ENCODE results near the gene ARID3A. TPM values are rescaled to one million over a fixed set of nuclear protein-coding genes. Genes with fewer than 3 reads are reported as not detected.

Gene ARID3A
- total and polyA plus RNA-seq, 2 of the 13 experiments (the other 11 are each of a cell fraction or from before 2014, with no cell fraction given), result 71.3 to 77.9 TPM

DNA sequence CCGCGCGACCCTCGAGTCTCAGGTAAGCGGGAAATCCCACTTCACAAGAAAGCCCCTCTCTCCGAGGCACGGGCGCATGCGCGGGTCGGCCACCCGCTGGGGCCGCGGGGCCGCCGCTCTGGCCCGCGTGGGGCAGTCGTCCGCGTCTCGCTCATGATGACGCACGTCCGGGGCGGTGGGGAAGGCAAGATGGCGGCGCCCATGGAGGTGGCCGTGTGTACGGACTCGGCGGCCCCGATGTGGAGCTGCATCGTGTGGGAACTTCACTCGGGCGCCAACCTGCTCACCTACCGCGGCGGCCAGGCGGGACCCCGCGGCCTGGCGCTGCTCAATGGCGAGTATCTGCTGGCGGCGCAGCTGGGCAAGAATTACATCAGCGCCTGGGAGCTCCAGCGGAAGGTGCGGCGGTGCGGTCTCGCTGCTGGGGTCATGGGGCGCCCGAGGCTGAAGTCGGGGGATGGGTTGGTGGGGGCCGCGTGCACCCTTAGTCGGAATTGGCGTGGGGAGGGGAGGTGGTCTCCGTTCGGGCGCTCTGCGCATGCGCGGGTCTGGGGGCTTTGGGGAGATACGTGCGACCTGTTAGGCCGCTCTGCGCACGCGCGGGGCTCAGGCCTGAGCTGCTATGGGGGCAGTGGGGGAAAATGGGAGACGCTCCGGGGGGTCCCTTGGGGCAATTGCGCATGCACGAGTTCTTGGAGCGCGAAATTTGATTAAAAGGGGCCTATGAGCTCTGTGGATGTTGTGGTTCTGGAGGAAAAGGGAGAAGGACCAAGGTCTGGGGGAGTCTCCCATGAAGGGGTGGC lies 58.5 kb downstream of the ARID3A start, which contains the start of gene WDR18 (continued):
- TF ChIP-seq, protein P1, sequence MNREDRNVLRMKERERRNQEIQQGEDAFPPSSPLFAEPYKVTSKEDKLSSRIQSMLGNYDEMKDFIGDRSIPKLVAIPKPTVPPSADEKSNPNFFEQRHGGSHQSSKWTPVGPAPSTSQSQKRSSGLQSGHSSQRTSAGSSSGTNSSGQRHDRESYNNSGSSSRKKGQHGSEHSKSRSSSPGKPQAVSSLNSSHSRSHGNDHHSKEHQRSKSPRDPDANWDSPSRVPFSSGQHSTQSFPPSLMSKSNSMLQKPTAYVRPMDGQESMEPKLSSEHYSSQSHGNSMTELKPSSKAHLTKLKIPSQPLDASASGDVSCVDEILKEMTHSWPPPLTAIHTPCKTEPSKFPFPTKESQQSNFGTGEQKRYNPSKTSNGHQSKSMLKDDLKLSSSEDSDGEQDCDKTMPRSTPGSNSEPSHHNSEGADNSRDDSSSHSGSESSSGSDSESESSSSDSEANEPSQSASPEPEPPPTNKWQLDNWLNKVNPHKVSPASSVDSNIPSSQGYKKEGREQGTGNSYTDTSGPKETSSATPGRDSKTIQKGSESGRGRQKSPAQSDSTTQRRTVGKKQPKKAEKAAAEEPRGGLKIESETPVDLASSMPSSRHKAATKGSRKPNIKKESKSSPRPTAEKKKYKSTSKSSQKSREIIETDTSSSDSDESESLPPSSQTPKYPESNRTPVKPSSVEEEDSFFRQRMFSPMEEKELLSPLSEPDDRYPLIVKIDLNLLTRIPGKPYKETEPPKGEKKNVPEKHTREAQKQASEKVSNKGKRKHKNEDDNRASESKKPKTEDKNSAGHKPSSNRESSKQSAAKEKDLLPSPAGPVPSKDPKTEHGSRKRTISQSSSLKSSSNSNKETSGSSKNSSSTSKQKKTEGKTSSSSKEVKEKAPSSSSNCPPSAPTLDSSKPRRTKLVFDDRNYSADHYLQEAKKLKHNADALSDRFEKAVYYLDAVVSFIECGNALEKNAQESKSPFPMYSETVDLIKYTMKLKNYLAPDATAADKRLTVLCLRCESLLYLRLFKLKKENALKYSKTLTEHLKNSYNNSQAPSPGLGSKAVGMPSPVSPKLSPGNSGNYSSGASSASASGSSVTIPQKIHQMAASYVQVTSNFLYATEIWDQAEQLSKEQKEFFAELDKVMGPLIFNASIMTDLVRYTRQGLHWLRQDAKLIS (CRISPR knock-in tag; IDR thresholded peaks at IDR 0.05), result no peak
- TF ChIP-seq ZNF282 (IDR thresholded peaks at IDR 0.05; ENCODE audit: partially characterized antibody), result no peak
- no peak for TF ChIP-seq ZNF296 (CRISPR knock-in tag; conservative IDR thresholded peaks at IDR 0.05)
- TF ChIP-seq ZNF337 (CRISPR knock-in tag; IDR thresholded peaks at IDR 0.05; ENCODE audit: borderline replicate concordance, low read depth), result 0 out of 2 replicates have a peak, but pooled peaks have one; percentile 68
- no peak for TF ChIP-seq MBD4 (IDR thresholded peaks at IDR 0.05; ENCODE audit: borderline replicate concordance, low read length)
- peak; percentile 87; the same call in 1 of the 2 replicates for TF ChIP-seq TBX2 (CRISPR knock-in tag; IDR thresholded peaks at IDR 0.05; ENCODE audit: borderline replicate concordance)
- TF ChIP-seq, protein P2, sequence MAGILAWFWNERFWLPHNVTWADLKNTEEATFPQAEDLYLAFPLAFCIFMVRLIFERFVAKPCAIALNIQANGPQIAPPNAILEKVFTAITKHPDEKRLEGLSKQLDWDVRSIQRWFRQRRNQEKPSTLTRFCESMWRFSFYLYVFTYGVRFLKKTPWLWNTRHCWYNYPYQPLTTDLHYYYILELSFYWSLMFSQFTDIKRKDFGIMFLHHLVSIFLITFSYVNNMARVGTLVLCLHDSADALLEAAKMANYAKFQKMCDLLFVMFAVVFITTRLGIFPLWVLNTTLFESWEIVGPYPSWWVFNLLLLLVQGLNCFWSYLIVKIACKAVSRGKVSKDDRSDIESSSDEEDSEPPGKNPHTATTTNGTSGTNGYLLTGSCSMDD (CRISPR knock-in tag; IDR thresholded peaks at IDR 0.05), result no peak
- no peak for TF ChIP-seq EHMT2 (IDR thresholded peaks at IDR 0.05; ENCODE audit: borderline replicate concordance, low read depth, low read length)
- TF ChIP-seq, protein P3, sequence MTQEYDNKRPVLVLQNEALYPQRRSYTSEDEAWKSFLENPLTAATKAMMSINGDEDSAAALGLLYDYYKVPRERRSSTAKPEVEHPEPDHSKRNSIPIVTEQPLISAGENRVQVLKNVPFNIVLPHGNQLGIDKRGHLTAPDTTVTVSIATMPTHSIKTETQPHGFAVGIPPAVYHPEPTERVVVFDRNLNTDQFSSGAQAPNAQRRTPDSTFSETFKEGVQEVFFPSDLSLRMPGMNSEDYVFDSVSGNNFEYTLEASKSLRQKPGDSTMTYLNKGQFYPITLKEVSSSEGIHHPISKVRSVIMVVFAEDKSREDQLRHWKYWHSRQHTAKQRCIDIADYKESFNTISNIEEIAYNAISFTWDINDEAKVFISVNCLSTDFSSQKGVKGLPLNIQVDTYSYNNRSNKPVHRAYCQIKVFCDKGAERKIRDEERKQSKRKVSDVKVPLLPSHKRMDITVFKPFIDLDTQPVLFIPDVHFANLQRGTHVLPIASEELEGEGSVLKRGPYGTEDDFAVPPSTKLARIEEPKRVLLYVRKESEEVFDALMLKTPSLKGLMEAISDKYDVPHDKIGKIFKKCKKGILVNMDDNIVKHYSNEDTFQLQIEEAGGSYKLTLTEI (CRISPR knock-in tag; conservative IDR thresholded peaks at IDR 0.05), result no peak
- peak; percentile 95 for TF ChIP-seq NRL (CRISPR knock-in tag; IDR thresholded peaks at IDR 0.05; ENCODE audit: borderline replicate concordance)
- TF ChIP-seq, protein P4, sequence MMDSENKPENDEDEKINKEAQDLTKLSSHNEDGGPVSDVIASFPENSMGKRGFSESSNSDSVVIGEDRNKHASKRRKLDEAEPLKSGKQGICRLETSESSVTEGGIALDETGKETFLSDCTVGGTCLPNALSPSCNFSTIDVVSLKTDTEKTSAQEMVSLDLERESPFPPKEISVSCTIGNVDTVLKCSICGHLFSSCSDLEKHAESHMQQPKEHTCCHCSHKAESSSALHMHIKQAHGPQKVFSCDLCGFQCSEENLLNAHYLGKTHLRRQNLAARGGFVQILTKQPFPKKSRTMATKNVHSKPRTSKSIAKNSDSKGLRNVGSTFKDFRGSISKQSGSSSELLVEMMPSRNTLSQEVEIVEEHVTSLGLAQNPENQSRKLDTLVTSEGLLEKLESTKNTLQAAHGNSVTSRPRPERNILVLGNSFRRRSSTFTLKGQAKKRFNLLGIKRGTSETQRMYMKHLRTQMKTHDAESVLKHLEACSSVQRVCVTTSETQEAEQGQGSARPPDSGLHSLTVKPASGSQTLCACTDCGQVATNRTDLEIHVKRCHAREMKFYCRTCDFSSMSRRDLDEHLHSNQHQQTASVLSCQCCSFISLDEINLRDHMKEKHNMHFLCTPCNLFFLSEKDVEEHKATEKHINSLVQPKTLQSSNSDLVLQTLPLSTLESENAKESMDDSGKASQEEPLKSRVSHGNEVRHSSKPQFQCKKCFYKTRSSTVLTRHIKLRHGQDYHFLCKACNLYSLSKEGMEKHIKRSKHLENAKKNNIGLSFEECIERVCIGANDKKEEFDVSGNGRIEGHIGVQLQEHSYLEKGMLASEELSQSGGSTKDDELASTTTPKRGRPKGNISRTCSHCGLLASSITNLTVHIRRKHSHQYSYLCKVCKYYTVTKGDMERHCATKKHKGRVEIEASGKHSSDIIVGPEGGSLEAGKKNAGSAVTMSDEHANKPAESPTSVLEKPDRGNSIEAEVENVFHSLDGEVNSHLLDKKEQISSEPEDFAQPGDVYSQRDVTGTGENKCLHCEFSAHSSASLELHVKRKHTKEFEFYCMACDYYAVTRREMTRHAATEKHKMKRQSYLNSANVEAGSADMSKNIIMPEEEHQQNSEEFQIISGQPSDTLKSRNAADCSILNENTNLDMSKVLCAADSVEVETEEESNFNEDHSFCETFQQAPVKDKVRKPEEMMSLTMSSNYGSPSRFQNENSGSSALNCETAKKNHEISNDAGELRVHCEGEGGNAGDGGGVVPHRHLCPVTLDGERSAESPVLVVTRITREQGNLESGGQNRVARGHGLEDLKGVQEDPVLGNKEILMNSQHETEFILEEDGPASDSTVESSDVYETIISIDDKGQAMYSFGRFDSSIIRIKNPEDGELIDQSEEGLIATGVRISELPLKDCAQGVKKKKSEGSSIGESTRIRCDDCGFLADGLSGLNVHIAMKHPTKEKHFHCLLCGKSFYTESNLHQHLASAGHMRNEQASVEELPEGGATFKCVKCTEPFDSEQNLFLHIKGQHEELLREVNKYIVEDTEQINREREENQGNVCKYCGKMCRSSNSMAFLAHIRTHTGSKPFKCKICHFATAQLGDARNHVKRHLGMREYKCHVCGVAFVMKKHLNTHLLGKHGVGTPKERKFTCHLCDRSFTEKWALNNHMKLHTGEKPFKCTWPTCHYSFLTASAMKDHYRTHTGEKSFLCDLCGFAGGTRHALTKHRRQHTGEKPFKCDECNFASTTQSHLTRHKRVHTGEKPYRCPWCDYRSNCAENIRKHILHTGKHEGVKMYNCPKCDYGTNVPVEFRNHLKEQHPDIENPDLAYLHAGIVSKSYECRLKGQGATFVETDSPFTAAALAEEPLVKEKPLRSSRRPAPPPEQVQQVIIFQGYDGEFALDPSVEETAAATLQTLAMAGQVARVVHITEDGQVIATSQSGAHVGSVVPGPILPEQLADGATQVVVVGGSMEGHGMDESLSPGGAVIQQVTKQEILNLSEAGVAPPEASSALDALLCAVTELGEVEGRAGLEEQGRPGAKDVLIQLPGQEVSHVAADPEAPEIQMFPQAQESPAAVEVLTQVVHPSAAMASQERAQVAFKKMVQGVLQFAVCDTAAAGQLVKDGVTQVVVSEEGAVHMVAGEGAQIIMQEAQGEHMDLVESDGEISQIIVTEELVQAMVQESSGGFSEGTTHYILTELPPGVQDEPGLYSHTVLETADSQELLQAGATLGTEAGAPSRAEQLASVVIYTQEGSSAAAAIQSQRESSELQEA (CRISPR knock-in tag; IDR thresholded peaks at IDR 0.05; ENCODE audit: not compliant biosample characterization), result peak; percentile 78
- peak; percentile 55; the same call in 1 of the 2 replicates for TF ChIP-seq ZNF766 (CRISPR knock-in tag; IDR thresholded peaks at IDR 0.05; ENCODE audit: borderline replicate concordance)
- TF ChIP-seq ZNF207 (IDR thresholded peaks at IDR 0.05; ENCODE audit: borderline replicate concordance), result no peak

Measured in HepG2 (cell line).